ENCODE measurements around the gene CHAD.

CHAD gene

GRCh38 chr17:50498021-50498874 lies 29.6 kb upstream of the CHAD start:
- TF ChIP-seq CTCF (IDR thresholded peaks at IDR 0.05), result no peak
- no peak overlapping the region for H3K4me3 Mint-ChIP-seq
- no peak for DNase-seq
- H3K9me3 Mint-ChIP-seq, result no peaks in the 10 kb centered on the region
- no peak overlapping the region for H3K27ac Mint-ChIP-seq
- H3K4me1 Mint-ChIP-seq, result peaks cover 18% of the 10 kb centered on the region
- no peaks in the 10 kb centered on the region for H3K36me3 Mint-ChIP-seq (ENCODE audit: low read depth)
- H3K27me3 Mint-ChIP-seq (ENCODE audit: low read depth, poor library complexity), result no peaks in the 10 kb centered on the region

- H3K36me3 Mint-ChIP-seq (ENCODE audit: low read depth), result no peaks in the 10 kb centered on the region
- no peak for DNase-seq
- no peaks in the 10 kb centered on the region for H3K4me1 Mint-ChIP-seq
- H3K4me3 Mint-ChIP-seq, result no peak overlapping the region
- H3K9me3 Mint-ChIP-seq, result no peaks in the 10 kb centered on the region
- no peak overlapping the region for H3K27ac Mint-ChIP-seq
- H3K27me3 Mint-ChIP-seq (ENCODE audit: low read depth, poor library complexity), result peaks cover 2% of the 10 kb centered on the region
- TF ChIP-seq CTCF (IDR thresholded peaks at IDR 0.05), result no peak
Observed at GRCh38 chr17:50495918-50496317, 27.2 kb upstream of the CHAD start.

GRCh38 chr17:50495217-50495823 lies 26.6 kb upstream of the CHAD start:
- Mint-ChIP-seq H3K27me3 (ENCODE audit: low read depth, poor library complexity) (peaks cover 3% of the 10 kb centered on the region), H3K9me3 (no peaks in the 10 kb centered on the region), H3K4me1 (no peaks in the 10 kb centered on the region), H3K4me3 (no peak overlapping the region), H3K27ac (no peak overlapping the region), H3K36me3 (ENCODE audit: low read depth) (no peaks in the 10 kb centered on the region)
- DNase-seq, result no peak
- TF ChIP-seq CTCF (IDR thresholded peaks at IDR 0.05), result no peak

GRCh38 chr17:50493744-50494143 lies 25.1 kb upstream of the CHAD start:
- Mint-ChIP-seq H3K27ac (no peak overlapping the region), H3K36me3 (ENCODE audit: low read depth) (no peaks in the 10 kb centered on the region), H3K9me3 (no peaks in the 10 kb centered on the region), H3K4me3 (no peak overlapping the region), H3K4me1 (no peaks in the 10 kb centered on the region), H3K27me3 (ENCODE audit: low read depth, poor library complexity) (peaks cover 6% of the 10 kb centered on the region)
- TF ChIP-seq CTCF (IDR thresholded peaks at IDR 0.05), result no peak
- DNase-seq, result no peak

GRCh38 chr17:50492214-50492613 lies 23.5 kb upstream of the CHAD start:
- H3K27me3 Mint-ChIP-seq (ENCODE audit: low read depth, poor library complexity), result peaks cover 6% of the 10 kb centered on the region
- DNase-seq, result no peak
- no peaks in the 10 kb centered on the region for H3K4me1 Mint-ChIP-seq
- H3K27ac Mint-ChIP-seq, result no peak overlapping the region
- no peak overlapping the region for H3K4me3 Mint-ChIP-seq
- no peaks in the 10 kb centered on the region for H3K9me3 Mint-ChIP-seq
- no peak for TF ChIP-seq CTCF (IDR thresholded peaks at IDR 0.05)
- no peaks in the 10 kb centered on the region for H3K36me3 Mint-ChIP-seq (ENCODE audit: low read depth)

All from nephron progenitor cell (in vitro differentiated cells).